CD14-positive monocyte (primary cell): Measurements from ENCODE around the gene EYS. TPM values are rescaled to one million over a fixed set of nuclear protein-coding genes. Genes with fewer than 3 reads are reported as not detected.

Experiments
- DNase-seq, 3 donors: peaks; one replicate each; pipeline ENCODE4 v3.0.0-alpha.2; 2011 to 2022
- H2AFZ ChIP-seq: 2 replicates; pipeline ENCODE4 v1.6.0; 2012; ENCODE audit warnings: mild to moderate bottlenecking, low read depth, low read length, inconsistent platforms; ENCODE audit not compliant: insufficient read depth, poor library complexity, severe bottlenecking
- H3K27ac ChIP-seq, 2 donors: 1 replicate in 1 of 2; 2 replicates in 1 of 2; pipeline ENCODE4 v1.5.1; 2012 to 2013; ENCODE audit warnings: low read length in 2 of 2, control low read depth in 1 of 2, inconsistent platforms in 1 of 2, low read depth in 1 of 2, mild to moderate bottlenecking in 1 of 2
- H3K27me3 ChIP-seq, 2 donors: one replicate each; pipeline versions ENCODE4 v1.6.0 to v1.6.1; 2011 to 2013; ENCODE audit warnings: low read length in 2 of 2; ENCODE audit not compliant: control insufficient read depth in 2 of 2, insufficient read depth in 2 of 2
- H3K36me3 ChIP-seq, 2 donors: replicated peaks in 1 of 2; 1 replicate in 1 of 2; 2 replicates in 1 of 2; pipeline versions ENCODE4 v1.5.1 to v1.6.1; 2012 to 2013; ENCODE audit warnings: low read length in 2 of 2, control low read depth in 1 of 2, inconsistent platforms in 1 of 2, mild to moderate bottlenecking in 1 of 2; ENCODE audit not compliant: insufficient read depth in 2 of 2, control insufficient read depth in 1 of 2
- H3K4me1 ChIP-seq, 2 donors: 1 replicate in 1 of 2; 2 replicates in 1 of 2; pipeline versions ENCODE4 v1.5.1 to v1.6.1; 2012 to 2013; ENCODE audit warnings: low read length in 2 of 2, control low read depth in 1 of 2, inconsistent platforms in 1 of 2, mild to moderate bottlenecking in 1 of 2, moderate library complexity in 1 of 2; ENCODE audit not compliant: insufficient read depth in 2 of 2, control insufficient read depth in 1 of 2
- H3K4me2 ChIP-seq: replicated peaks from 2 replicates; pipeline ENCODE3; 2012; ENCODE audit warnings: low read length, moderate library complexity, mild to moderate bottlenecking; ENCODE audit not compliant: poor library complexity, severe bottlenecking; ENCODE audit errors: extremely low read depth
- H3K4me3 ChIP-seq, 3 experiments: fragments of 200-600 bp in 1 of 3; sonication (generic) in 1 of 3; replicated peaks in 1 of 3; 1 replicate in 2 of 3; 2 replicates in 1 of 3; pipeline ENCODE4 v1.5.1; 2011 to 2013; ENCODE audit warnings: low read length in 3 of 3, mild to moderate bottlenecking in 3 of 3, control low read depth in 2 of 3, low read depth in 2 of 3, inconsistent platforms in 1 of 3, moderate library complexity in 1 of 3
- H3K79me2 ChIP-seq: 2 replicates; pipeline ENCODE4 v1.6.0; 2012; ENCODE audit warnings: mild to moderate bottlenecking, control low read depth, inconsistent platforms, low read length, moderate library complexity; ENCODE audit not compliant: insufficient read depth
- H3K9ac ChIP-seq: 2 replicates; pipeline ENCODE4 v1.6.0; 2017; ENCODE audit warnings: low read length, mild to moderate bottlenecking; ENCODE audit not compliant: insufficient read depth, poor library complexity, severe bottlenecking
- H3K9me3 ChIP-seq, 2 donors: replicated peaks in 1 of 2; 1 replicate in 1 of 2; 2 replicates in 1 of 2; pipeline versions ENCODE4 v1.5.1 to v1.6.1; 2012 to 2013; ENCODE audit warnings: low read length in 2 of 2, control low read depth in 1 of 2; ENCODE audit not compliant: control insufficient read depth in 1 of 2, insufficient read depth in 1 of 2
- H4K20me1 ChIP-seq: 2 replicates; pipeline ENCODE4 v1.6.0; 2012; ENCODE audit warnings: mild to moderate bottlenecking, low read length, control low read depth, moderate library complexity; ENCODE audit not compliant: insufficient read depth
- H3K27ac Mint-ChIP-seq, 7 donors: one replicate each; pipeline ENCODE4 v1.8.0; 2020; ENCODE audit warnings: mild to moderate bottlenecking in 7 of 7, mixed read lengths in 7 of 7, moderate library complexity in 6 of 7, inconsistent platforms in 2 of 7
- H3K27me3 Mint-ChIP-seq, 3 donors: one replicate each; pipeline ENCODE4 v1.8.0; 2021 to 2022; ENCODE audit warnings: low read depth in 3 of 3, mild to moderate bottlenecking in 3 of 3, mixed read lengths in 3 of 3, moderate library complexity in 3 of 3, inconsistent platforms in 1 of 3
- H3K36me3 Mint-ChIP-seq, 2 donors: one replicate each; pipeline ENCODE4 v1.8.0; 2020; ENCODE audit warnings: mixed read lengths in 2 of 2, inconsistent platforms in 1 of 2, mild to moderate bottlenecking in 1 of 2
- H3K4me1 Mint-ChIP-seq: one replicate; pipeline ENCODE4 v1.8.0; 2020; ENCODE audit warnings: mild to moderate bottlenecking, mixed read lengths
- H3K4me3 Mint-ChIP-seq, 2 donors: one replicate each; pipeline ENCODE4 v1.8.0; 2020; ENCODE audit warnings: mild to moderate bottlenecking in 2 of 2, mixed read lengths in 2 of 2, moderate library complexity in 1 of 2
- H3K9me3 Mint-ChIP-seq, 7 donors: one replicate each; pipeline ENCODE4 v1.8.0; 2020 to 2022; ENCODE audit warnings: mixed read lengths in 7 of 7, mild to moderate bottlenecking in 6 of 7, moderate library complexity in 6 of 7, inconsistent platforms in 2 of 7
- CTCF ChIP-seq: fragments of 200-600 bp; IDR thresholded peaks from one replicate; pipeline ENCODE4 v1.8.0; 2022; ENCODE audit warnings: antibody characterized with exemption, mild to moderate bottlenecking
- WGBS: methylation state at CpG from one replicate; pipeline ENCODE4 v1.1.5; 2013; ENCODE audit warnings: missing lambda C conversion rate; ENCODE audit not compliant: insufficient coverage; 5-methylcytosine and 5-hydroxymethylcytosine counted together
- intact Hi-C, 2 donors: fragments of 100-400 bp; cut with micrococcal nuclease; formaldehyde crosslinking; loops; one replicate each; pipeline versions ENCODE4 v1.15.0 to v1.15.1; 2023
- polyA plus RNA-seq, 3 donors: library from polyadenylated mRNA; depleted of rRNA in 1 of 3; unstranded in 2 of 3; stranded (reverse) in 1 of 3; fragments of 300-500 nt in 2 of 3; fragments of >200 nt in 1 of 3; fragmentation: Illumina TruSeq in 2 of 3; gene quantifications; 1 replicate in 2 of 3; 2 replicates in 1 of 3; pipeline ENCODE4 v1.2.3, GENCODE V29; 2012 to 2021

Gene EYS
- polyA plus RNA-seq, 3 donors = 0.01 to 0.03 TPM; not detected in 1

GRCh38 chr6:65075705-65076230 is 631.3 kb downstream of the EYS start:
- H3K4me3 Mint-ChIP-seq = no peak overlapping the region
- no peaks in the 10 kb centered on the region for H3K27me3 Mint-ChIP-seq
- H3K36me3 Mint-ChIP-seq = no peaks in the 10 kb centered on the region
- intact Hi-C loops = no loop called here
- H3K4me1 ChIP-seq = no peaks in the 10 kb centered on the region
- DNase-seq = no peak
- H3K4me3 ChIP-seq = no peak overlapping the region
- H3K27ac Mint-ChIP-seq = no peak overlapping the region
- H2AFZ ChIP-seq = no peak overlapping the region
- no peak for TF ChIP-seq CTCF
- no peaks in the 10 kb centered on the region for H3K4me1 Mint-ChIP-seq
- no peak overlapping the region for H3K4me2 ChIP-seq
- no peaks in the 10 kb centered on the region for H3K9me3 ChIP-seq
- H3K9ac ChIP-seq = no peak overlapping the region
- no peaks in the 10 kb centered on the region for H4K20me1 ChIP-seq
- no peaks in the 10 kb centered on the region for H3K9me3 Mint-ChIP-seq
- no peaks in the 10 kb centered on the region for H3K79me2 ChIP-seq
- no peak overlapping the region for H3K27ac ChIP-seq
- no peaks in the 10 kb centered on the region for H3K36me3 ChIP-seq
- no peaks in the 10 kb centered on the region for H3K27me3 ChIP-seq

DNA sequence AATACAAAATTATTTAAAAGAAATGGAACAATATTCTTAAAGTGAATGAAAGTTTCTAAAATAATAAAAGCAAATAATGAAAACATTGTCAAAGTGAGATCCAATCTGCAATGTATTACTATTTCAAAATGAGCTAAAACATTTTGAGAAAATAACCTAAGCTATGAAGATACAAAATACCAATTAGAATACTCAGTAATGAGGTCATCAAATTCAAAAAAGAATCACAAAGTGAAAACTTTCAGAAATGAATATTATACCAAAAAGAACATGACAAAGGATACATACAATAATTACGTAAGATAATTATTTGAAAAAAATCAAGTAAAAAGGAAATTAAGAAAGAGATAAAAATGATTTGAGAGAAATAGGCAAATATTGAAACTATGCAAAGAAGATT is 634.5 kb downstream of the EYS start:
- Histone ChIP-seq H3K4me1 (no peaks in the 10 kb centered on the region), H3K4me3 (no peak overlapping the region), H3K9ac (no peak overlapping the region), H3K79me2 (no peaks in the 10 kb centered on the region), H4K20me1 (no peaks in the 10 kb centered on the region), H3K4me2 (no peak overlapping the region), H3K27ac (no peak overlapping the region), H2AFZ (no peak overlapping the region), H3K27me3 (no peaks in the 10 kb centered on the region), H3K36me3 (no peaks in the 10 kb centered on the region), H3K9me3 (no peaks in the 10 kb centered on the region)
- H3K9me3 Mint-ChIP-seq = peaks cover 0 to 1% (median 0%) of the 10 kb centered on the region in 7 donors
- no peak overlapping the region for H3K27ac Mint-ChIP-seq
- H3K27me3 Mint-ChIP-seq = no peaks in the 10 kb centered on the region
- no peak for TF ChIP-seq CTCF
- no peak overlapping the region for H3K4me3 Mint-ChIP-seq
- no peak for DNase-seq
- no peaks in the 10 kb centered on the region for H3K36me3 Mint-ChIP-seq
- intact Hi-C loops = no loop called here
- no peaks in the 10 kb centered on the region for H3K4me1 Mint-ChIP-seq
- no CpG with 5 or more reads among the region's 1 CpG for WGBS
